Osteoblast (primary cell): Measurements from ENCODE around the gene CALD1. TPM values are rescaled to one million over a fixed set of nuclear protein-coding genes. Genes with fewer than 3 reads are reported as not detected.

ENCODE experiments used
- DNase-seq: peaks from one replicate; pipeline ENCODE4 v3.0.0; 2011; ENCODE audit warnings: low spot score, mixed read lengths; ENCODE audit not compliant: insufficient read length; ENCODE audit errors: missing footprints
- H2AFZ ChIP-seq: 2 replicates; pipeline ENCODE4 v1.6.0; 2011; ENCODE audit warnings: mild to moderate bottlenecking, low read length
- H3K27ac ChIP-seq: 2 replicates; pipeline ENCODE4 v1.5.1; 2011; ENCODE audit warnings: mild to moderate bottlenecking, low read depth, low read length, moderate library complexity
- H3K27me3 ChIP-seq: 2 replicates; pipeline ENCODE4 v1.6.0; 2012; ENCODE audit warnings: mild to moderate bottlenecking, control low read depth, inconsistent platforms, low read length, moderate library complexity; ENCODE audit not compliant: insufficient read depth
- H3K36me3 ChIP-seq: 2 replicates; pipeline ENCODE4 v1.5.1; 2011; ENCODE audit warnings: mild to moderate bottlenecking, low read length, control low read depth, moderate library complexity; ENCODE audit not compliant: insufficient read depth
- H3K4me1 ChIP-seq: 2 replicates; pipeline ENCODE4 v1.5.1; 2011; ENCODE audit warnings: mild to moderate bottlenecking, low read length, control low read depth, moderate library complexity; ENCODE audit not compliant: insufficient read depth
- H3K4me2 ChIP-seq: 2 replicates; pipeline ENCODE4 v1.6.0; 2011; ENCODE audit warnings: mild to moderate bottlenecking, low read length; ENCODE audit not compliant: insufficient read depth
- H3K4me3 ChIP-seq: fragments of 200-600 bp; sonication (generic); 3 replicates; pipeline ENCODE4 v1.5.1; 2012; ENCODE audit warnings: mild to moderate bottlenecking, low read length, inconsistent platforms; ENCODE audit not compliant: insufficient read depth
- H3K79me2 ChIP-seq: 2 replicates; pipeline ENCODE4 v1.6.0; 2012; ENCODE audit warnings: mild to moderate bottlenecking, low read length, control low read depth, inconsistent platforms; ENCODE audit not compliant: insufficient read depth
- H3K9me3 ChIP-seq: 2 replicates; pipeline ENCODE4 v1.5.1; 2011; ENCODE audit warnings: low read depth, low read length, control low read depth
- H4K20me1 ChIP-seq: 2 replicates; pipeline ENCODE4 v1.6.0; 2012; ENCODE audit warnings: mild to moderate bottlenecking, low read length, control low read depth; ENCODE audit not compliant: insufficient read depth
- CTCF ChIP-seq: IDR thresholded peaks from 2 replicates; pipeline ENCODE4 v1.5.1; 2011; ENCODE audit warnings: mild to moderate bottlenecking, low read depth, low read length, moderate library complexity; ENCODE audit errors: extremely low read depth
- total RNA-seq: library from RNA; depleted of rRNA; stranded (reverse); fragments of >200 nt; gene quantifications from 2 replicates; pipeline ENCODE4 v1.2.3, GENCODE V29; 2012

The CALD1 gene
- total RNA-seq, 1 donor: 1,123 TPM

- Histone ChIP-seq H3K9me3 (no peaks in the 10 kb centered on the region), H3K4me3 (peak overlapping the region; percentile 55), H3K36me3 (peaks cover 89% of the 10 kb centered on the region), H3K4me1 (peaks cover 78% of the 10 kb centered on the region), H3K27ac (peak overlapping the region; percentile 95), H3K4me2 (peak overlapping the region; percentile 82), H4K20me1 (peaks cover 35% of the 10 kb centered on the region), H3K27me3 (no peaks in the 10 kb centered on the region), H3K79me2 (peaks cover 60% of the 10 kb centered on the region), H2AFZ (no peak overlapping the region)
- DNase-seq: no peak
- TF ChIP-seq CTCF: no peak
These were observed 154.1 kb downstream of the CALD1 start for GRCh38 chr7:134933460-134934068.

GRCh38 chr7:134935701-134936100 lies 156.3 kb downstream of the CALD1 start:
- peaks cover 77% of the 10 kb centered on the region for H3K4me1 ChIP-seq
- H2AFZ ChIP-seq: no peak overlapping the region
- peaks cover 91% of the 10 kb centered on the region for H3K36me3 ChIP-seq
- no peak overlapping the region for H3K4me3 ChIP-seq
- H3K9me3 ChIP-seq: no peaks in the 10 kb centered on the region
- no peaks in the 10 kb centered on the region for H3K27me3 ChIP-seq
- DNase-seq: no peak
- H4K20me1 ChIP-seq: peaks cover 19% of the 10 kb centered on the region
- peak overlapping the region; percentile 36 for H3K4me2 ChIP-seq
- TF ChIP-seq CTCF: no peak
- peaks cover 48% of the 10 kb centered on the region for H3K79me2 ChIP-seq
- H3K27ac ChIP-seq: peak overlapping the region; percentile 72

GRCh38 chr7:134936893-134937510 lies 157.6 kb downstream of the CALD1 start:
- Histone ChIP-seq H3K4me3 (no peak overlapping the region), H3K4me2 (peak overlapping the region; percentile 36), H3K27ac (peak overlapping the region; percentile 72), H3K9me3 (no peaks in the 10 kb centered on the region), H2AFZ (no peak overlapping the region), H4K20me1 (peaks cover 16% of the 10 kb centered on the region), H3K79me2 (peaks cover 46% of the 10 kb centered on the region), H3K27me3 (no peaks in the 10 kb centered on the region), H3K36me3 (peaks cover 94% of the 10 kb centered on the region), H3K4me1 (peaks cover 78% of the 10 kb centered on the region)
- no peak for TF ChIP-seq CTCF
- DNase-seq: no peak

GRCh38 chr7:134938141-134938540 lies 158.7 kb downstream of the CALD1 start:
- H3K4me3 ChIP-seq: no peak overlapping the region
- no peaks in the 10 kb centered on the region for H3K27me3 ChIP-seq
- DNase-seq: no peak
- H3K36me3 ChIP-seq: peaks cover 97% of the 10 kb centered on the region
- H3K4me2 ChIP-seq: no peak overlapping the region
- H3K4me1 ChIP-seq: peaks cover 68% of the 10 kb centered on the region
- H4K20me1 ChIP-seq: peaks cover 12% of the 10 kb centered on the region
- no peak overlapping the region for H3K27ac ChIP-seq
- H2AFZ ChIP-seq: no peak overlapping the region
- no peak for TF ChIP-seq CTCF
- H3K79me2 ChIP-seq: peaks cover 43% of the 10 kb centered on the region
- H3K9me3 ChIP-seq: no peaks in the 10 kb centered on the region
